B cell (primary cell): ENCODE results near the gene RAB43. TPM values are rescaled to one million over a fixed set of nuclear protein-coding genes. Genes with fewer than 3 reads are reported as not detected.

Experiments
- ATAC-seq: fragments of 200-7000 bp; cut with Tn5 transposase; one replicate; pipeline ENCODE4 v1.10.0; 2021; ENCODE audit warnings: low read depth, mild to moderate bottlenecking, moderate number of reproducible peaks, moderate library complexity
- CTCF ChIA-PET: fragments of 350-600 bp; sonication (Branson Sonifier 250); formaldehyde crosslinking; loops from one replicate; lab custom pipeline; 2021; ENCODE audit warnings: antibody characterized with exemption, inconsistent platforms; lab: Charles Lee
- POLR2A ChIA-PET: fragments of 350-600 bp; sonication (Branson Sonifier 250); formaldehyde crosslinking; loops from one replicate; lab custom pipeline; 2021; ENCODE audit warnings: antibody characterized with exemption; lab: Charles Lee
- DNase-seq: peaks from one replicate; pipeline ENCODE4 v3.0.0; 2013
- H2AFZ ChIP-seq: 2 replicates; pipeline ENCODE4 v1.6.1; 2012; ENCODE audit warnings: mild to moderate bottlenecking, low read depth, low read length; ENCODE audit not compliant: insufficient read depth, poor library complexity, severe bottlenecking
- H3K27ac ChIP-seq, 2 donors: 1 replicate in 1 of 2; 2 replicates in 1 of 2; pipeline ENCODE4 v1.5.1; 2012 to 2013; ENCODE audit warnings: low read length in 2 of 2, mild to moderate bottlenecking in 2 of 2, moderate library complexity in 1 of 2
- H3K27me3 ChIP-seq, 4 experiments: fragments of 200-600 bp in 1 of 4; sonication (generic) in 1 of 4; replicated peaks in 1 of 4; 1 replicate in 2 of 4; 2 replicates in 2 of 4; pipeline versions ENCODE4 v1.6.1 to v1.7.0; 2013 to 2016; ENCODE audit warnings: low read length in 3 of 4, mild to moderate bottlenecking in 2 of 4, mixed read lengths in 1 of 4, moderate library complexity in 1 of 4; ENCODE audit not compliant: insufficient read depth in 4 of 4, control insufficient read depth in 3 of 4; ENCODE audit errors: control extremely low read depth in 1 of 4
- H3K36me3 ChIP-seq, 2 experiments: replicated peaks in 1 of 2; 1 replicate in 1 of 2; 2 replicates in 1 of 2; pipeline versions ENCODE4 v1.6.1 to v1.7.1; 2013; ENCODE audit warnings: low read length in 1 of 2; ENCODE audit not compliant: insufficient read depth in 2 of 2, control insufficient read depth in 1 of 2; ENCODE audit errors: control extremely low read depth in 1 of 2, extremely low read depth in 1 of 2
- H3K4me1 ChIP-seq, 2 donors: fragments of 200-600 bp in 1 of 2; sonication (generic) in 1 of 2; 1 replicate in 1 of 2; 2 replicates in 1 of 2; pipeline versions ENCODE4 v1.5.1 to v1.6.1; 2013 to 2017; ENCODE audit warnings: low read length in 2 of 2; ENCODE audit not compliant: control insufficient read depth in 2 of 2, insufficient read depth in 2 of 2
- H3K4me2 ChIP-seq: replicated peaks from 2 replicates; pipeline ENCODE3; 2012; ENCODE audit warnings: mild to moderate bottlenecking, low read depth, low read length; ENCODE audit not compliant: poor library complexity, severe bottlenecking
- H3K4me3 ChIP-seq, 5 experiments: fragments of 200-600 bp in 1 of 5; sonication (generic) in 1 of 5; 1 replicate in 3 of 5; 2 replicates in 2 of 5; pipeline versions ENCODE4 v1.5.1 to v1.7.0; 2011 to 2016; ENCODE audit warnings: low read length in 4 of 5, mild to moderate bottlenecking in 4 of 5, low read depth in 2 of 5, control low read depth in 1 of 5, moderate library complexity in 1 of 5; ENCODE audit not compliant: insufficient read depth in 1 of 5; ENCODE audit errors: control extremely low read depth in 1 of 5, extremely low read depth in 1 of 5
- H3K79me2 ChIP-seq: fragments of 200-600 bp; sonication (generic); one replicate; pipeline ENCODE4 v1.6.0; 2016; ENCODE audit warnings: low read length; ENCODE audit not compliant: control insufficient read depth, insufficient read depth
- H3K9ac ChIP-seq: fragments of 200-600 bp; sonication (generic); 2 replicates; pipeline ENCODE4 v1.6.1; 2017; ENCODE audit warnings: mild to moderate bottlenecking, low read length, moderate library complexity
- H3K9me3 ChIP-seq, 3 donors: one replicate each; pipeline versions ENCODE4 v1.6.1 to v1.7.1; 2013; ENCODE audit warnings: low read length in 2 of 3; ENCODE audit not compliant: control insufficient read depth in 2 of 3, insufficient read depth in 1 of 3; ENCODE audit errors: control extremely low read depth in 1 of 3
- H4K20me1 ChIP-seq: 2 replicates; pipeline ENCODE4 v1.6.0; 2012; ENCODE audit warnings: mild to moderate bottlenecking, low read length; ENCODE audit not compliant: insufficient read depth, control insufficient read depth, poor library complexity, severe bottlenecking
- H3K27ac Mint-ChIP-seq: one replicate; pipeline ENCODE4 v1.8.0; 2021; ENCODE audit warnings: mixed read lengths
- H3K27me3 Mint-ChIP-seq: one replicate; pipeline ENCODE4 v1.8.0; 2021; ENCODE audit warnings: mixed read lengths
- H3K4me1 Mint-ChIP-seq: one replicate; pipeline ENCODE4 v1.8.0; 2021; ENCODE audit warnings: mixed read lengths
- H3K4me3 Mint-ChIP-seq: one replicate; pipeline ENCODE4 v1.8.0; 2021; ENCODE audit warnings: mixed read lengths
- H3K9me3 Mint-ChIP-seq: one replicate; pipeline ENCODE4 v1.8.0; 2022; ENCODE audit warnings: mixed read lengths; ENCODE audit not compliant: insufficient read depth
- CTCF ChIP-seq: fragments of 200-600 bp; IDR thresholded peaks from one replicate; pipeline ENCODE4 v1.8.0; 2022; ENCODE audit warnings: antibody characterized with exemption, mild to moderate bottlenecking
- EZH2 ChIP-seq: IDR thresholded peaks from 2 replicates; pipeline ENCODE4 v1.6.1; 2012; ENCODE audit warnings: borderline replicate concordance, low read depth, mild to moderate bottlenecking, moderate library complexity, low read length; ENCODE audit not compliant: insufficient read depth, poor library complexity, severe bottlenecking
- whole genome bisulfite sequencing: methylation state at CpG from one replicate; pipeline ENCODE4 v1.1.5; 2013; ENCODE audit warnings: missing lambda C conversion rate; ENCODE audit not compliant: insufficient coverage; 5-methylcytosine and 5-hydroxymethylcytosine counted together
- intact Hi-C: fragments of 100-400 bp; cut with micrococcal nuclease; formaldehyde crosslinking; loops from one replicate; pipeline ENCODE4 v1.10.0; 2022
- polyA plus RNA-seq: library from polyadenylated mRNA; depleted of rRNA; stranded (reverse); fragments of >200 nt; gene quantifications from 2 replicates; pipeline ENCODE4 v1.2.3, GENCODE V29; 2012
- total RNA-seq, 2 donors: library from RNA; stranded (reverse); fragments of 120-200 nt in 1 of 2; gene quantifications; 1 replicate in 1 of 2; 2 replicates in 1 of 2; pipeline versions ENCODE4 v1.2.3 to v1.2.4, GENCODE V29; 2013 to 2022

RAB43 gene
- total and polyA plus RNA-seq, 2 donors (not counting 1 experiment from before 2014, with no cell fraction given) = 7.6 to 14.3 TPM

- H3K9me3 ChIP-seq = no peaks in the 10 kb centered on the region
- ChIA-PET CTCF (interaction anchor here (0.9 kb wide), 1 partner anchor 133 kb away, joined by 3 read pairs; no protein-coding TSS in a partner anchor), POLR2A (no interaction called here)
- Mint-ChIP-seq H3K27ac (no peak overlapping the region), H3K4me1 (no peaks in the 10 kb centered on the region), H3K27me3 (no peaks in the 10 kb centered on the region), H3K4me3 (no peak overlapping the region), H3K9me3 (peaks cover 2% of the 10 kb centered on the region)
- H3K27me3 ChIP-seq = no peaks in the 10 kb centered on the region
- 96% methylated on average over 7 of the region's 7 CpGs for WGBS
- H3K4me1 ChIP-seq = no peaks in the 10 kb centered on the region
- peaks cover 77% of the 10 kb centered on the region for H3K79me2 ChIP-seq
- TF ChIP-seq CTCF (no peak), EZH2 (no peak)
- intact Hi-C loops = no loop called here
- H3K4me3 ChIP-seq = no peak overlapping the region
- DNase-seq (no peak), ATAC-seq (no peak)
- H3K9ac ChIP-seq = no peak overlapping the region
- no peak overlapping the region for H3K27ac ChIP-seq
- H3K4me2 ChIP-seq = no peak overlapping the region
- H4K20me1 ChIP-seq = peaks cover 62% of the 10 kb centered on the region
- peaks cover 0 to 14% of the 10 kb centered on the region in 2 experiments for H3K36me3 ChIP-seq
- H2AFZ ChIP-seq = no peak overlapping the region
Observed at GRCh38 chr3:129103296-129103695, 18.3 kb downstream of the RAB43 start.

GRCh38 chr3:129101370-129102138, 20.1 kb downstream of the RAB43 start:
- H3K27ac Mint-ChIP-seq = no peak overlapping the region
- intact Hi-C loops = no loop called here
- WGBS = 97% methylated on average over 11 of the region's 12 CpGs
- Histone ChIP-seq H3K27ac (no peak overlapping the region), H3K9me3 (no peaks in the 10 kb centered on the region), H3K27me3 (no peaks in the 10 kb centered on the region), H2AFZ (no peak overlapping the region), H3K4me1 (no peaks in the 10 kb centered on the region), H3K79me2 (peaks cover 70% of the 10 kb centered on the region), H3K36me3 (peaks cover 0 to 3% of the 10 kb centered on the region in 2 experiments), H4K20me1 (peaks cover 54% of the 10 kb centered on the region), H3K4me3 (no peak overlapping the region), H3K4me2 (no peak overlapping the region), H3K9ac (no peak overlapping the region)
- H3K4me1 Mint-ChIP-seq = no peaks in the 10 kb centered on the region
- ATAC-seq (no peak), DNase-seq (no peak)
- H3K27me3 Mint-ChIP-seq = no peaks in the 10 kb centered on the region
- H3K9me3 Mint-ChIP-seq = peaks cover 4% of the 10 kb centered on the region
- POLR2A ChIA-PET = no interaction called here
- no peak overlapping the region for H3K4me3 Mint-ChIP-seq
- CTCF ChIA-PET = no interaction called here
- TF ChIP-seq EZH2 = no peak
